WI38 (cell line): Measurements from ENCODE around the gene ETV6.

Source experiments
- H3K4me3 ChIP-seq: 2 replicates; pipeline ENCODE4 v1.5.1; 2011; ENCODE audit warnings: low read depth, mild to moderate bottlenecking, control low read depth, low read length
- CTCF ChIP-seq: IDR thresholded peaks from 2 replicates; pipeline ENCODE4 v1.5.1; 2012; ENCODE audit warnings: low read depth, mild to moderate bottlenecking, control low read depth, low read length

Gene ETV6

GRCh38 chr12:11686120-11686519 lies 36.6 kb downstream of the ETV6 start:
- H3K4me3 ChIP-seq: no peak overlapping the region
- no peak for TF ChIP-seq CTCF

- H3K4me3 ChIP-seq: no peak overlapping the region
- no peak for TF ChIP-seq CTCF
Observed at GRCh38 chr12:11687528-11687927, 38.1 kb downstream of the ETV6 start.

GRCh38 chr12:11688379-11688778 lies 38.9 kb downstream of the ETV6 start:
- no peak for TF ChIP-seq CTCF
- H3K4me3 ChIP-seq: no peak overlapping the region

- no peak overlapping the region for H3K4me3 ChIP-seq
- no peak for TF ChIP-seq CTCF
Observed at GRCh38 chr12:11688831-11689230, 39.4 kb downstream of the ETV6 start.

- H3K4me3 ChIP-seq: no peak overlapping the region
- no peak for TF ChIP-seq CTCF
Observed at GRCh38 chr12:11689591-11690186, 40.2 kb downstream of the ETV6 start.

- TF ChIP-seq CTCF: no peak
- H3K4me3 ChIP-seq: no peak overlapping the region
Observed at GRCh38 chr12:11693067-11693466, 43.6 kb downstream of the ETV6 start.

- no peak for TF ChIP-seq CTCF
Observed at GRCh38 chr12:11693601-11694000, 44.1 kb downstream of the ETV6 start.

More at GRCh38 chr12:11693601-11694000, 44.1 kb downstream of the ETV6 start:
- H3K4me3 ChIP-seq: no peak overlapping the region
